ENCODE results near the gene HMGCS1. TPM values are rescaled to one million over a fixed set of nuclear protein-coding genes. Genes with fewer than 3 reads are reported as not detected.

Gene HMGCS1
- total and polyA plus RNA-seq, 2 of the 4 experiments (the other 2 are of a cell fraction), result 27.5 to 30.6 TPM

DNA sequence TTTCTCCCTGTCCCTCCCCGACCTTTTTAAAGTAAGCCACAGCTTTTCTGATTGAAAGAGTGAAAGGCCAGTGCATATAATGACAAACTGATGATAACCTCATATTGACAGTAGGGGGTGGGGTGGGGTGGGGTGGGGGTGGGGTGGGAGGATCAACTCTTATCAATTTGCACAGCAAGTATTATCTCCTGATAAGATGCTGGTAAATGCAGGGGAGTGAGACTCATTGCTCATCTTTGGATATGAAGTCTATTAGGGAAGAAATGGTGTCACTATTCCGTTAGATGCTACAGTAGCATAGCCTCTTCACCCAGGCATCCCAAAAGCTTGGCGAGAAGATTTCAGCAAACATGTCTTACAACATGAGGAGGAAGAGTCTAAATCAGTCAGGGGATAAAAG lies 38.9 kb upstream of the HMGCS1 start:
- H3K18ac ChIP-seq (ENCODE audit: low read depth, low read length), result no peak overlapping the region
- POLR2A ChIA-PET (ENCODE audit: unreplicated experiment), result interaction anchor here (0.5 kb wide), 1 partner anchor 357 kb away, joined by 5 read pairs; no protein-coding TSS in a partner anchor
- H3K9ac ChIP-seq (ENCODE audit: low read depth, low read length), result no peak overlapping the region
- DNase-seq (no peak), ATAC-seq (ENCODE audit: low read depth) (no peak)
- no peak overlapping the region for H3K4ac ChIP-seq (ENCODE audit: low read depth, low read length)
- no peaks in the 10 kb centered on the region for H3K79me1 ChIP-seq (ENCODE audit: low read depth in 1 of 2, low read length in 2 of 2)
- CTCF ChIA-PET, result no interaction called here
- H3K56ac ChIP-seq (ENCODE audit: extremely low read depth, insufficient read depth, low read length), result no peak overlapping the region
- BruUV-seq (replicated peaks), result no TSS peak
- no peak for TF ChIP-seq CEBPB (IDR thresholded peaks at IDR 0.05; ENCODE audit: low read depth, low read length)
- TF ChIP-seq MXI1 (IDR thresholded peaks at IDR 0.05; ENCODE audit: borderline replicate concordance, low read depth, low read length), result no peak
- TF ChIP-seq RFX5 (IDR thresholded peaks at IDR 0.05; ENCODE audit: low read depth, low read length), result no peak
- TF ChIP-seq, protein P1, sequence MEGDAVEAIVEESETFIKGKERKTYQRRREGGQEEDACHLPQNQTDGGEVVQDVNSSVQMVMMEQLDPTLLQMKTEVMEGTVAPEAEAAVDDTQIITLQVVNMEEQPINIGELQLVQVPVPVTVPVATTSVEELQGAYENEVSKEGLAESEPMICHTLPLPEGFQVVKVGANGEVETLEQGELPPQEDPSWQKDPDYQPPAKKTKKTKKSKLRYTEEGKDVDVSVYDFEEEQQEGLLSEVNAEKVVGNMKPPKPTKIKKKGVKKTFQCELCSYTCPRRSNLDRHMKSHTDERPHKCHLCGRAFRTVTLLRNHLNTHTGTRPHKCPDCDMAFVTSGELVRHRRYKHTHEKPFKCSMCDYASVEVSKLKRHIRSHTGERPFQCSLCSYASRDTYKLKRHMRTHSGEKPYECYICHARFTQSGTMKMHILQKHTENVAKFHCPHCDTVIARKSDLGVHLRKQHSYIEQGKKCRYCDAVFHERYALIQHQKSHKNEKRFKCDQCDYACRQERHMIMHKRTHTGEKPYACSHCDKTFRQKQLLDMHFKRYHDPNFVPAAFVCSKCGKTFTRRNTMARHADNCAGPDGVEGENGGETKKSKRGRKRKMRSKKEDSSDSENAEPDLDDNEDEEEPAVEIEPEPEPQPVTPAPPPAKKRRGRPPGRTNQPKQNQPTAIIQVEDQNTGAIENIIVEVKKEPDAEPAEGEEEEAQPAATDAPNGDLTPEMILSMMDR (conservative IDR thresholded peaks at IDR 0.05; ENCODE audit: low read depth, low read length), result no peak
- H2BK15ac ChIP-seq (ENCODE audit: low read depth, low read length), result no peak overlapping the region
- no peak overlapping the region for H2AK5ac ChIP-seq (ENCODE audit: low read depth, low read length)
- intact Hi-C loops (cut with micrococcal nuclease), result no loop called here
- H4K5ac ChIP-seq (ENCODE audit: low read depth, low read length), result no peak overlapping the region
- no peaks in the 10 kb centered on the region for H4K20me1 ChIP-seq (ENCODE audit: insufficient read depth, low read length)
- WGBS, 2 experiments (ENCODE audit: extremely low coverage in 2 of 2, insufficient read length in 1 of 2), result no CpG with 5 or more reads among the region's 3 CpGs
- H3K27me3 ChIP-seq (ENCODE audit: control insufficient read depth, insufficient read depth, low read length), result no peaks in the 10 kb centered on the region; the same call in 1 of the 2 replicates
- H2AFZ ChIP-seq (replicated peaks; ENCODE audit: low read length, poor library complexity), result no peak overlapping the region
- no peak overlapping the region for H3K14ac ChIP-seq (replicated peaks; ENCODE audit: low read depth, low read length)
- H2BK20ac ChIP-seq (ENCODE audit: low read depth, low read length), result no peak overlapping the region
- no peak overlapping the region for H3K23ac ChIP-seq (ENCODE audit: low read depth, low read length)
- no peak overlapping the region for H3K27ac ChIP-seq (ENCODE audit: insufficient read depth, low read length)
- no peak overlapping the region for H2BK120ac ChIP-seq (ENCODE audit: low read depth, low read length)
- no peak overlapping the region for H2BK5ac ChIP-seq (ENCODE audit: low read depth, low read length, poor library complexity, severe bottlenecking)
- no peak overlapping the region for H4K8ac ChIP-seq (ENCODE audit: low read depth in 2 of 2, low read length in 2 of 2)
- H4K91ac ChIP-seq (ENCODE audit: insufficient read depth, low read depth, low read length), result no peak overlapping the region
- H3K4me1 ChIP-seq (ENCODE audit: control insufficient read depth, insufficient read depth, low read length), result no peaks in the 10 kb centered on the region
- H3K36me3 ChIP-seq (ENCODE audit: control insufficient read depth, insufficient read depth, low read length), result no peaks in the 10 kb centered on the region
- dilution Hi-C loops (cut with HindIII; ENCODE audit: low sequenced_read_pairs, unreplicated experiment), result no loop called here
- H3K4me2 ChIP-seq (ENCODE audit: low read depth, low read length), result no peak overlapping the region
- H2AK9ac ChIP-seq (replicated peaks; ENCODE audit: low read depth, low read length, poor library complexity), result no peak overlapping the region
- no peak overlapping the region for H3K4me3 ChIP-seq (ENCODE audit: insufficient read depth, low read depth, low read length)
- in situ Hi-C loops (cut with MboI; ENCODE audit: low sequenced_read_pairs), result no loop called here
- H3K9me3 ChIP-seq (ENCODE audit: control insufficient read depth, insufficient read depth, low read length), result no peaks in the 10 kb centered on the region
- H3K9me1 ChIP-seq (ENCODE audit: insufficient read depth, low read length), result no peaks in the 10 kb centered on the region
